AG20443 (cell line): ENCODE measurements around the gene KRTAP3-1.
A peak's percentile ranks its signal among the peaks of the same experiment; 100 is the strongest.
"Not testable (repeated sequence)": the region's sequence is repeated elsewhere in the genome, so short reads cannot be mapped to it uniquely, and the experiment has no call there.

ENCODE experiments used
- DNase-seq: peaks from one replicate; pipeline ENCODE4 v3.0.0; 2012; ENCODE audit warnings: low spot score, mixed read lengths

The KRTAP3-1 gene

DNA sequence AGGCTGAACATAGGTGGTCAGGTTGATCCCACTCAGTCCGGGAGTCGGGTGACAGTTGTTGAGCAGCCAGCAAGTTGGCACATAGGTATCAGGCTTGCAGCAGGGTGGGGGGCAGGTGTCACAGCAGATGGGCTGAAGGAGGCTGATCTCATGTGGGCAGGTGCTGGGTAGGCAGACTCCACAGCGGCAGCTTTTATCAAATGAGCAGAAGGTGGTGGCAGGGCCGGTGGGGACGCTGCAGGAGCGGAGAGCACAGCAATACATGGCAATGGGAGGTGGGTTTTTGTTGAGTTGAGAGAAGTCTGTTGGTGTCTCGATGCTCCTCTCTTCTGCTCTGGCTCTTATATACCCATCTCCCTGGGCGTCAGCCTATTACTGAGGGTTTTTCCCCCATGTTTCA lies at the start of gene KRTAP3-1:
Gene KRTAP3-1 (minus strand): TSS at position 318 of the 400 bp plus-strand sequence. CDS start 54 bp downstream, at position 264.
- no peak for DNase-seq

DNA sequence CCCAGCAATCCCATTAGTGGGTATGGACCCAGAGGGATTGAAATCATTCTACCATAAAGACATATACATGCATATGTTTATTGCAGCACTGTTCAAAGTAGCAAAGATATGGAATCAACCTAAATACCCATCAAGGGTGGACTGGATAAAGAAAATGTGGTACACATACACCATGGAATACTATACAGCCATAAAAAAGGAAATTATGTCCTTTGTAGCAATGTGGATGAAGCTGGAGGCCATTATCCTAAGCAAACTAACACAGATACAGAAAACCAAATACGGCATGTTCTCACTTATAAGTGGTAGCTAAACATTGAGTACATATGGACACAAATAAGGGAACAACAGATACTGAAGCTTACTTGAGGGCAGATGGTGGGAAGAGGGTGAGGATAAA lies 48.6 kb upstream of the KRTAP3-1 start:
- no peak for DNase-seq

DNA sequence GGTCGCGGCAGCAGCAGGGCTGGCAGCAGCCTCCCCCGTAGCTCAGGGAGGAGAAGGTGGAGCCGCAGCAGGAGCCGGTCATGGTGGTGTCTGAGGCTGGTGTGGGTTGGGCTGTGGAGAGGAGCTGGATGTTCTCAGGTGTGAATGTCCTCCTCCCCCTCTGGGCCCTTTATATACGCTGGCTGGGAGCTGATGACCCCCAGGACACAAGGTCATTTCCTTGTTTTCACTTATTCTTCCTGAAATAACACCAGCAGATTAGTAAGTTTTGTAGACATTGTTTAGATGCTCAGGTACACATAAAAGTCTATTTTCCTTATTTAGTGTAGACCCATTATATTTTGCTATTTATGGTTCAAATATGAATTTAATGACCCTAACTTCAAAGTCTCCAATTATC lies 46.2 kb upstream of the KRTAP3-1 start, which contains the start of gene KRTAP2-2:
Gene KRTAP2-2 (minus strand): TSS at position 101 of the 400 bp plus-strand sequence. CDS start 19 bp downstream, at position 82.
- DNase-seq, result not testable (repeated sequence)

DNA sequence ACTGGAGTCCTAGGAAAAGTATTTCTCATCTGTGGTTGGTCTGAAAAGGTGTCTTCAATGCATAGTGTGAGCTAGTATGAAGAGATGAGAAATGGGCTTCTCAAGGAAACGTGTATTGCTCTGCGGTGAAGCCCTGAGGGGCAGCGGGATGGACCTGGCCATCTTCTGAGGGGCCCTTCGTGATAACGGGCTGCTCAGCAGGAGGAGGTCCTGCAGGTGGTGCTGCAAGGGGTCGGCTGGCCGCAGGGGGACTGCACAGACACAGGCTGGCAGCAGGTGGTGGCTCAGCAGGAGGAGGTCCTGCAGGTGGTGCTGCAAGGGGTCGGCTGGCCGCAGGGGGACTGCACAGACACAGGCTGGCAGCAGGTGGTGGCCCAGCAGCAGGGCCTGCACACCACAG lies 45.6 kb upstream of the KRTAP3-1 start:
- DNase-seq, result not testable (repeated sequence)

DNA sequence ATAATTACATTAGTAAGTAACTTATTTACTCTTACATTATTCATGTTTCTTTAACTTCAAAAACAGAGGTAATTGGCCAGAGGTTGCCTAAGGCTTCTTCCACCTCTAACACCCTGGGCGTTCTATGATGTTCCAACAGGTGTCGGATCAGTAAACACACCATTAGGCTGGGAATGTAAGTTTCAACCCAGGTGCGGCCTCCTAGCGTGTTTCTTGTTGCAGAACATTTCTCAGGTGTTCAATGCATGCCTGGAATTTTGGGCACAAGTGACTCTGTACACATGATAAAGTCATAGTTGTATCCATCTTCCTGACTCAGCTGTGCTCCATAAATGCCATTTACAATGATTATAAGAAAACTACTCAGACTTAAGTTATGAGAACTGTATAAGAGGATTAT lies 45.1 kb upstream of the KRTAP3-1 start:
- no peak for DNase-seq

DNA sequence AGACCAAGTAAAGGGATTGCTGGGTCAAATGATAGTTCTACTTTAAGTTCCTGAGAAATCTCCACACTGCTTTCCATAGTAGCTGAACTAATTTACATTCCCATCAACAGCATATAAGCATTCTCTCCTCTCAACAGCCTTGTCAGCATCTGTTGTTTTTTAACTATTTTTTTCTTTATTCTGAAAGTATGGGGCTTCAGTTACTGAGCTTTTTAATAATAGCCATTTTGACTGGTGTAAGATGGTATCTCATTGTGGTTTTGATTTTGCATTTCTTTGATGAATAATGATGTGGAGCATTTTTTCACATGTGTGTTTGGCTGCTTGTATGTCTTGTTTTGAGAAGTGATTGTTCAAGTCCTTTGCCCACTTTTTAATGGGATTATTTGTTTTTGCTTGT lies 43.6 kb upstream of the KRTAP3-1 start:
- no peak for DNase-seq

DNA sequence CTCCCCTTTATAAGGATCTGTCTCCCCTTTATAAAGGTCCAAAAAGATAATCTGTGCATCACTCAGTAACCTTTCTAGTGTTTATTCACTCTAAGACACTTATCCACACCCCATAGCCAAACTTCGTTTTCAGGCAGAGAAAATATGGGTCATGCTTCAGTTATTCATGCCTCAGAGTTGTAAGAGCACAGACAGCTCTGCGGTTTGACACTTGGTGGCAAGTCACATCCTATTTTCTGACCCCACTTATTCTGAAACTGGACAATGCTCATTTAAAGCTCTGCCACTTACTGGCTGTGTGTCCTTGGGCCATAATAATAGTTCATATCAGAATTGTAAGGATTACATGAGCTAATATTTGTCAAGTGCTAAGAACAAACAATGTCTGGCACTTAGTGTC lies 40.2 kb upstream of the KRTAP3-1 start:
- DNase-seq, result peak; percentile 67

DNA sequence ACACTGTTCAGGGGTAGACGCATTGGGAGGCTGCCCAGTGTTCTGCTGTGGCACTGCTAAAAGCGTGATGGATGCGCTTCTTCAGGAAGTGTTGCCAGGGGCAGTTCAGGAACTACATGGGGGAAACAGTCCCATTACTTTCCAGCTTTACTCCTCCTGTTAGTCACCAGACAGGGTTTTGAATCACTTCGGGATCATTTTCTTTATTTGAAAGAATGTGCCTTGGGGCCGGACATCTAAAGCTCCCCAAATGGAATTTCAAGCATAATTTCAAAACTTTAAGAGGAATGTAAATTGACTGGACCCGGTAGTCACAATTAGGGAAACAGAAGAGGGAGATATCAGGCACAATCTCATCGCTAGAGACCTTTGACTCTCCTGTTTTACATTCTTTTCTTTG lies 39.5 kb upstream of the KRTAP3-1 start:
- DNase-seq, result peak; percentile 79

DNA sequence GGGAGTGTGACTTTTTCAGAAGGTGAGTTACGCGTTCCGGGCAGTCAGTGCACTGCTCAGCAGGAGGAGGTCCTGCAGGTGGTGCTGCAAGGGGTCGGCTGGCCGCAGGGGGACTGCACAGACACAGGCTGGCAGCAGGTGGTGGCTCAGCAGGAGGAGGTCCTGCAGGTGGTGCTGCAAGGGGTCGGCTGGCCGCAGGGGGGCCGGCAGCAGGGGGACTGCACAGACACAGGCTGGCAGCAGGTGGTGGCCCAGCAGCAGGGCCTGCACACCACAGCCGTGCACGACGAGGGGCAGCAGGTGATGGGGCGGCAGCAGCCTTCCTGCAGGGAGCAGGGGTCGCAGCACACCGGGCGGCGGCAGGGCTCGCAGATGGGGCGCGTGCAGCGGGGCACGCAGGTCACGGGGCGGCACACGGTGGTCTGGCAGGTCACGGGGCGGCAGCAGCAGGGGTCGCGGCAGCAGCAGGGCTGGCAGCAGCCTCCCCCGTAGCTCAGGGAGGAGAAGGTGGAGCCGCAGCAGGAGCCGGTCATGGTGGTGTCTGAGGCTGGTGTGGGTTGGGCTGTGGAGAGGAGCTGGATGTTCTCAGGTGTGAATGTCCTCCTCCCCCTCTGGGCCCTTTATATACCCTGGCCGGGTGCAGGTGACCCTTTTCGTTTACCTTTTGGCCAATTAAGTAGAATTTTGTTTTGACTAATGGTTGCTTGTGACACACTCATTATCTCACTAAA lies 38.0 kb upstream of the KRTAP3-1 start, which contains the start of gene KRTAP2-1:
Gene KRTAP2-1 (minus strand): TSS at position 582 of the 731 bp plus-strand sequence. CDS start 49 bp downstream, at position 533.
- DNase-seq, result not testable (repeated sequence)

DNA sequence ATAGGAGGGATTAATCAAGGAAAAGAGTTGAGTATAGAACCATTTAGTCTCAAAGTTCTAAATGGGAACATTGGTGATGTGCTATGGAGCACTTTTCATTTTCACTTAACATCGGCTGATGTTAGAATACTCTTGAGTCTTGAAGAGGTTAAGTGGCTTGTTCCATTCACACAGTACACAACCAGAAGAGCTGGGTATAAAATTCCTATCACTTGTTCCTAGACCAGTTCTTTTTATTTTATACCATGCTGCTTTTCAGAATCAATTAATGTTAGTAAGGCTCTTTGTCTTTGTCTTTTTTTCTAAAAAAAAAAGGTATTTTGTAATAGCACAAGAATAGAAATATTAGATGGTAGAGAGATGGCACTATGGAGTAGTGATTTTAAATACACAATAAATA lies 34.0 kb upstream of the KRTAP3-1 start:
- no peak for DNase-seq

DNA sequence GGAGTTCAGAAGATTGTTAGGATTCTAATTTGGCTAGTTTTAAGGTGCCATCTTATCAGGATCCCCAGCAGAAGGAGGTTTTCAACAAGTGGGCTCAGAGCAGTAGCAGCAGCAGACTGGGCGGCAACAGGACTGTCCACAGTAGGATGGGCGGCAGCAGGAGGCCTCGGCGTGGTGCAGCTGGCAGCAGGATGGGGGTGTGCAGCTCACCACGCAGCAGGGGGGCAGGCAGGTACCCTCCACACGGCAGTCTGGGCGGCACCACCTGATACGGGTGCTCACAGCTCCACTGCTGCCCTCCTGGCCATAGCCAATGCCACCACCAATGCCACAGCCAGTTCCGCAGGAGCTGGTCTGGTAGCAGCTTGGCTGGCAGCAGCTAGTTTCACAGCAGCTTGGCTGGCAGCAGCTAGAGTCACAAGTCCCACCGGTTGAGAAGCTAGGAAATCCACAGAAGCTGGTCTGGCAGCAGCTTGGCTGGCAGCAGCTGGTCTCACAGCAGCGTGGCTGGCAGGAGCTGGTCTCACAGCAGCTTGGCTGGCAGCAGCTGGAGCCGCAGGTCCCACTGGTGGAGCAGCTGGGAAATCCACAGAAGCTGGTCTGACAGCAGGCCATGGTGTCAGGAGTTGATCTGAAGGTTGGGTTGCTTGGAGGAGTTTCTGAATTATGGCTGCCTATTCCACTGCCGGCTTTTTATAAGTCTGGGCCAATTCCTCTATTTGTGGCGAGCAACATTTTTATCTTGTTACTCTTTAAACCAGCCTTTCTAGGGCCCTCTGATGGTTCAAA lies 32.0 kb upstream of the KRTAP3-1 start, which contains the start of gene KRTAP1-1:
Gene KRTAP1-1 (minus strand): TSS at position 668 of the 789 bp plus-strand sequence. CDS start 53 bp downstream, at position 615.
- peak; percentile 43 for DNase-seq

DNA sequence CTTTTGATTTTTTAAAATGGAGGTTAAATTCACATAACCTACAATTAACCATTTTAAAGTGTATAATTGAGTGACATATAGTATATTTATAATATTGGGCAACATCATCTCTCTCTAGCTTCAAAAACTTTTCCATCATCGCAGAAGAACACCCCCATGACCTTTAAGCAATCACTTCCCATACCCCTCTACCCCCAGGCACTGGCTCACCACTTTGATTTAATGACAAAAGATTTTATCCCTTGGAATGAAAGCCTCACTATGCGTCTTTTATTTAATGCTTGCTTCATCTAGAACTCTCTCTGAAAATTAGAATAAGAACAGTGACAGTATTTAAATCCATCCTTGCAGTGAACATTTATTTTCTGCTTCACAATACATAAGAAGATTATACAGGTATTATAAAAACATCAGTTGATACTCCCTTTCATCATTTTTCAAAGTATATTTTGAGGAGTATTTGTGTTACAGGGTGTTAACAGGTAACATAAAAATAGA lies 29.0 kb upstream of the KRTAP3-1 start:
- no peak for DNase-seq

DNA sequence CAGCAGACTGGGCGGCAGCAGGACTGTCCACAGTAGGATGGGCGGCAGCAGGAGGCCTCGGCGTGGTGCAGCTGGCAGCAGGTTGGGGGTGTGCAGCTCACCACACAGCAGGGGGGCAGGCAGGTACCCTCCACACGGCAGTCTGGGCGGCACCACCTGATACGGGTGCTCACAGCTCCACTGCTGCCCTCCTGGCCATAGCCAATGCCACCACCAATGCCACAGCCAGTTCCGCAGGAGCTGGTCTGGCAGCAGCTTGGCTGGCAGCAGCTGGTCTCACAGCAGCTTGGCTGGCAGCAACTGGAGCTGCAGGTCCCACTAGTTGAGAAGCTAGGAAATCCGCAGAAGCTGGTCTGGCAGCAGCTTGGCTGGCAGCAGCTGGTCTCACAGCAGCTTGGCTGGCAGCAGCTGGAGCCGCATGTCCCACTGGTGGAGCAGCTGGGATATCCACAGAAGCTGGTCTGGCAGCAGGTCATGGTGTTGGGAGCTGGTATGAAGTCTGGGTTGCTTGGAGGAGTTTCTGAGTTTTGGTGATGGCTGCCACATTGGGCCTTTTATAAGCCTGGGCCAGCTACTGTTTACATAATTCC lies 25.5 kb upstream of the KRTAP3-1 start, which contains the start of gene KRTAP1-3:
Gene KRTAP1-3 (minus strand): TSS at position 529 of the 590 bp plus-strand sequence. CDS start 53 bp downstream, at position 476.
- not testable (repeated sequence) for DNase-seq

DNA sequence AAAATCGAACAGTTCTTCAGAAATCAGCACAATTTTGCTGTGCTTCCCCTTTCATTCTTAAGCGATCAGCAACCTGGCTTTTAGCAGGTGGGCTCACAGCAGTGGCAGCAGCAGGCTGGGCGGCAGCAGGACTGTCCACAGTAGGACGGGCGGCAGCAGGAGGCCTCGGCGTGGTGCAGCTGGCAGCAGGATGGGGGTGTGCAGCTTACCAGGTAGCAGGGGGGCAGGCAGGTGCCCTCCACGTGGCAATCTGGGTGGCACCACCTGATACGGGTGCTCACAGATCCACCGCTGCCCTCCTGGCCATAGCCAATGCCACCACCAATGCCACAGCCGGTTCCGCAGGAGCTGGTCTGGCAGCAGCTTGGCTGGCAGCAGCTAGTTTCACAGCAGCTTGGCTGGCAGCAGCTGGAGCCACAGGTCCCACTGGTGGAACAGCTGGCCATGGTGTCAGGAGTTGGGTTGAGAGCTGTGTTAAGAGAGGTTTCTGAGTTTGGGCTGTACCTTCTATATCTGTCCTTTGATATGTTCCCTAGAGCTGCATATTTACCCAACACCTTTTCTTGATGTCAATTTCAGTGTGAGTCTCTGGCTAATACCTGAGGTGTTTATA lies 20.8 kb upstream of the KRTAP3-1 start, which contains the start of gene KRTAP1-4:
Gene KRTAP1-4 (minus strand): TSS at position 563 of the 613 bp plus-strand sequence. CDS start 117 bp downstream, at position 446.
- DNase-seq, result no peak

DNA sequence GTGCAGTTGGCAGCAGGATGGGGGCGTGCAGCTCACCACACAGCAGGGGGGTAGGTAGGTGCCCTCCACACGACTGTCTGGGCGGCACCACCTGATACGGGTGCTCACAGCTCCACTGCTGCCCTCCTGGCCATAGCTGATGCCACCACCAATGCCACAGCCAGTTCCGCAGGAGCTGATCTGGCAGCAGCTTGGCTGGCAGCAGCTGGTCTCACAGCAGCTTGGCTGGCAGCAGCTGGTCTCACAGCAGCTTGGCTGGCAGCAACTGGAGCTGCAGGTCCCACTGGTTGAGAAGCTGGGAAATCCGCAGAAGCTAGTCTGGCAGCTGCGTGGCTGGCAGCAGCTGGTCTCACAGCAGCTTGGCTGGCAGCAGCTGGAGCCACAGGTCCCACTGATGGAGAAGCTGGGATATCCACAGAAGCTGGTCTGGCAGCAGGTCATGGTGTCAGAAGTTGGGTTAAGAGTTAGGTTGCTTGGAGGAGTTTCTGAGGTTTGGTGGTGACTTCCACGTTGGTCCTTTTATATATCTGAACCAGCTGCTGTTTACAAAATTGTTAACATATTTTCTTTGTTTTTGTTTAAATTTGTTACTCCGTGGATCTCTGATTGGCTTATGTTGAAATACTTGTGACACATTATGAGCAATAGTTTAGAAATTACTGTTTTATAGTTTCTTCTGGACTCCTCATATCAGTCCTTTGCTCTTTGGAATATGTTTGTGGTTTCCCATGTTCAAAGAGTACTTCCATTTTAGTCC lies 18.0 kb upstream of the KRTAP3-1 start, which contains the start of gene KRTAP1-5:
Gene KRTAP1-5 (minus strand): TSS at position 494 of the 757 bp plus-strand sequence. CDS start 53 bp downstream, at position 441.
- DNase-seq, result peak; percentile 59

DNA sequence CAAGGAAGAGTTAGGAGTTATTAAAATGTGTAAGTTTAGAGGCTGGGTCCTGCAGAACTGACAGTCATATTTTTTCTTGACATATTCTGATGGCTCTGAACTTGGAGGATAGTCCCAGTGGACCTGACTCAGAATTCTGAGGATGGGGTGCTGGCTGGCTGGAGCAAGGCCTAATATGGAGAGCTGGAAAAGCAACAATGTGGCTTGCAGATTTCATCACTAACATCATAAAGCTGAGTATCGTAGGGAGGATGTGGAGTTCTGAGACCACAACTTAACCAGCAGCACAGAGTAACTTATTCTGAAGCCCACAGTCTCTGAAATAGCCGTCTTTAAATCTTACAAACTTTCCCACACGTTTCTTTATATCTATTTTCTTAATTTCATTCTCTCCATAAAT lies 15.8 kb upstream of the KRTAP3-1 start:
- DNase-seq, result no peak

DNA sequence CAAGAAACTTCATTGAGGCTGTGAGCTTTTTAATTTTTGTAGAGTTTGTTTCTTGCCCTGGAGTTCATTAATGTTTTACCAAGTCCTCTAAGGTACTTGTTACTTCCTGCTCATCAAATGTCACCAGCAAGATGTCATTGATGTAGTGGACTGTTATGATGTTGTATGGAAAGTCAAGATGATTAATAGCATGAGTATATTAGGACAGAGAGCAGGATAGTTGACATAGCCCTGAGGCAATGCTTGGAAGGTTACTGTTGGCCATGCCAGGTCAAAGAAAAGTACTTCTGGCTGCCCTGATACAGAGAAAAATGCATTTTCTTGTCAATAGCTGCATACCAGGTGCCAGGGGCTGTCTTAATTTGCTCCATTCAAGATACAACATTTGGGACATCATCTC lies 11.4 kb upstream of the KRTAP3-1 start:
- no peak for DNase-seq

DNA sequence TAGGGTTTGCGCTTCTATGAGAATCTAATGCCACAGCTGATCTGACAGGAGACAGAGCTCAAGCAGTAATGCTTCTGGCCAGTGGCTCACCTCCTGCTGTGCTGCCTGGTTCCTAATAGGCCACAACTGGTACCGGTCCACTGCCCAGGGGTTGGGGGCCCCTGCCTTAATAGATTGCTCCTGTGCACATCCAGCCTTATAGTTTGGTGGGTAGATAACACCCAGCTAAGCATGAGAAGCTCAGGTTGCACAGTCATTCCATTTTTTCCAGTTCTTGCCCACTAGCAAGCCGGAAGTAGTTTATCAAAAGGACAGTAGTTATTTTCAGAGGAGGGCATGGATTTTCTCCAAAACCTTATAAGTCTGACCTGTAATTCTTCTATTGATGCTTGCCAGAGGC lies 10.5 kb upstream of the KRTAP3-1 start:
- no peak for DNase-seq

DNA sequence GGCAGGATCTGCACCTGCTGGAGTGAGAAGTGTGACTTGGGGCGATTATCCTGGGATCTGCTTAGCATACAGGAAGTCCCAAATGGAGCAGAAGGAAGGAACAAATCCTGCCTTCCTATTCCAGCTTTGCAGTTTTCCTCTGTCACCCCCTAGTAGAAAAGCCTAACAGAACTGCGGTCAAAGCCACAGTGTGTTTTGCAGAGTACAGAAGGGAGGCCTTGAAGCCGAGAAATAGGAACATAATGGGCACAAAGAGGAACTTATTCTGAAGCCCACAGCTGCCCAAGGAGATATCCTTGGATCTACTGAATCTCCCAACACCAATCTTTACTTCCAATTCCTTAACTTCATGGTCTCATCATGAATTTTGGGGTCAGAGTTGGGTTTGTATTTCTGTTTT lies 9.6 kb upstream of the KRTAP3-1 start:
- no peak for DNase-seq

DNA sequence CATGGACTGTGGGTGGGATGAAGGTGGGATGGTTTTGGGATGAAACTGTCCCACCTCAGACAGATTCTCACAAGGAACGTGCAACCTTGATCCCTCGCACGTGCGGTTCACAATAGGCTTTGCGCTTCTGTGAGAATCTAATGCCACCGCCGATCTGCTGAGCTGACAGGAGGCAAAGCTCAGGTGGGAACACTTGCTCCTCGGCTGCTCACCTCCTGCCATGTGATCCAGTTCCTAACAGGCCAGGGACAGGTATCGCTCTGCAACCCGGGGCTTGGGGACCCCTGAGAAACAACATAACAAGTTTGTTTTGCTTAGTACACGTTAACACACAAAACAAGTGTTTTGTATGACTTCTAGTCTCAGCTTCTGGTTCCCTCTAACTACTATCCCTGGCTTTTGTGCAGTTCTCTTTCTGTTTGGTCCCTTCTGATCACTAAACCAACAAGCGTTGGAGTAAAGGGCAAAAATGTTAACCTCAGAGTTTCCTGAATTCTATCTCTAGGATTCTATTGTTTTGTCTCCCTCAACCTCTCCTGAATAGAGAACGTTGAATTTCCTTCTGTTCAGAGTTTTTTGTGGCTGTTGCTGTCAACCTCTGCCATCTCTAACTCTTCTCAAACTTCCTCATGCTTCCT lies 7.8 kb upstream of the KRTAP3-1 start:
- DNase-seq, result no peak
